Lung (tissue), 12 donors: ENCODE measurements around the gene MYG1. TPM values are rescaled to one million over a fixed set of nuclear protein-coding genes. Genes with fewer than 3 reads are reported as not detected.

ENCODE experiments used
- ATAC-seq: fragments of 200-7000 bp; cut with Tn5 transposase; one replicate; pipeline ENCODE4 v1.9.1; 2020; ENCODE audit warnings: moderate number of reproducible peaks; ENCODE audit not compliant: insufficient read depth, low FRiP score
- DNase-seq, 3 donors: peaks; one replicate each; pipeline ENCODE4 v3.0.0-alpha.2; 2013 to 2017
- H3K27ac ChIP-seq, 2 donors: one replicate each; pipeline ENCODE4 v1.5.1; 2013; ENCODE audit warnings: mild to moderate bottlenecking in 2 of 2, moderate library complexity in 2 of 2, control low read depth in 1 of 2, inconsistent platforms in 1 of 2, low read depth in 1 of 2, low read length in 1 of 2
- H3K27me3 ChIP-seq, 3 donors: one replicate each; pipeline ENCODE4 v1.5.1; 2013; ENCODE audit warnings: low read length in 2 of 3; ENCODE audit not compliant: control insufficient read depth in 3 of 3, insufficient read depth in 3 of 3
- H3K36me3 ChIP-seq, 4 donors: one replicate each; pipeline ENCODE4 v1.5.1; 2013; ENCODE audit warnings: low read length in 4 of 4, mild to moderate bottlenecking in 1 of 4, moderate library complexity in 1 of 4; ENCODE audit not compliant: control insufficient read depth in 4 of 4, insufficient read depth in 4 of 4
- H3K4me1 ChIP-seq, 5 donors: one replicate each; pipeline ENCODE4 v1.5.1; 2013; ENCODE audit warnings: low read length in 5 of 5, mild to moderate bottlenecking in 2 of 5, moderate library complexity in 1 of 5; ENCODE audit not compliant: control insufficient read depth in 5 of 5, insufficient read depth in 5 of 5
- H3K4me3 ChIP-seq: one replicate; pipeline ENCODE4 v1.5.1; 2013; ENCODE audit warnings: mild to moderate bottlenecking, control low read depth, moderate library complexity
- H3K9ac ChIP-seq, 2 donors: one replicate each; pipeline ENCODE4 v1.5.1; 2013; ENCODE audit warnings: low read length in 2 of 2, control low read depth in 1 of 2; ENCODE audit not compliant: insufficient read depth in 1 of 2
- H3K9me3 ChIP-seq, 4 donors: one replicate each; pipeline ENCODE4 v1.5.1; 2013; ENCODE audit warnings: low read length in 3 of 4, mild to moderate bottlenecking in 1 of 4, moderate library complexity in 1 of 4; ENCODE audit not compliant: control insufficient read depth in 4 of 4, insufficient read depth in 3 of 4
- WGBS, 2 donors: extraction: QIAGEN DNeasy Blood & Tissue Kit; methylation state at CpG; one replicate each; pipeline ENCODE4 v1.1.7; 2013; 5-methylcytosine and 5-hydroxymethylcytosine counted together
- polyA plus RNA-seq, 2 donors: library from polyadenylated mRNA; stranded (reverse); fragments of 200-250 nt; gene quantifications; one replicate each; pipeline ENCODE4 v1.2.1, GENCODE V29; 2013
- total RNA-seq, 2 donors: library from RNA; depleted of rRNA in 1 of 2; stranded (reverse); fragments of >200 nt in 1 of 2; gene quantifications; one replicate each; pipeline ENCODE4 v1.2.1, GENCODE V29; 2014 to 2021
- TF ChIP-seq, protein P1 (sequence below): IDR thresholded peaks from 2 replicates; pipeline ENCODE4 v1.5.1; 2012; ENCODE audit warnings: mild to moderate bottlenecking; ENCODE audit errors: control extremely low read depth, extremely low read depth
- donor health status: control.
- donor health status: control.
- donor health status: Bipolar disorder and iron deficiency.
- donor health status: healthy.
- donor health status: DM: yes; HTN: yes; CAD: no.

Gene MYG1
- total and polyA plus RNA-seq, 4 donors = 22.1 to 88.9 (median 59.8) TPM

GRCh38 chr12:53268630-53269562 is 30.6 kb upstream of the MYG1 start:
- DNase-seq (no peak), ATAC-seq (no peak)
- H3K4me3 ChIP-seq = no peak overlapping the region
- H3K27ac ChIP-seq = no peak overlapping the region
- H3K9me3 ChIP-seq = no peaks in the 10 kb centered on the region
- H3K36me3 ChIP-seq = peaks cover 0 to 3% (median 0%) of the 10 kb centered on the region in 4 donors
- H3K27me3 ChIP-seq = no peaks in the 10 kb centered on the region
- 59 to 60% methylated on average over 20 of the region's 20 CpGs for WGBS, 2 donors
- peak overlapping the region; percentile 33 to 82 for H3K9ac ChIP-seq
- peaks cover 0 to 24% (median 3%) of the 10 kb centered on the region in 5 donors for H3K4me1 ChIP-seq
- TF ChIP-seq, protein P1, sequence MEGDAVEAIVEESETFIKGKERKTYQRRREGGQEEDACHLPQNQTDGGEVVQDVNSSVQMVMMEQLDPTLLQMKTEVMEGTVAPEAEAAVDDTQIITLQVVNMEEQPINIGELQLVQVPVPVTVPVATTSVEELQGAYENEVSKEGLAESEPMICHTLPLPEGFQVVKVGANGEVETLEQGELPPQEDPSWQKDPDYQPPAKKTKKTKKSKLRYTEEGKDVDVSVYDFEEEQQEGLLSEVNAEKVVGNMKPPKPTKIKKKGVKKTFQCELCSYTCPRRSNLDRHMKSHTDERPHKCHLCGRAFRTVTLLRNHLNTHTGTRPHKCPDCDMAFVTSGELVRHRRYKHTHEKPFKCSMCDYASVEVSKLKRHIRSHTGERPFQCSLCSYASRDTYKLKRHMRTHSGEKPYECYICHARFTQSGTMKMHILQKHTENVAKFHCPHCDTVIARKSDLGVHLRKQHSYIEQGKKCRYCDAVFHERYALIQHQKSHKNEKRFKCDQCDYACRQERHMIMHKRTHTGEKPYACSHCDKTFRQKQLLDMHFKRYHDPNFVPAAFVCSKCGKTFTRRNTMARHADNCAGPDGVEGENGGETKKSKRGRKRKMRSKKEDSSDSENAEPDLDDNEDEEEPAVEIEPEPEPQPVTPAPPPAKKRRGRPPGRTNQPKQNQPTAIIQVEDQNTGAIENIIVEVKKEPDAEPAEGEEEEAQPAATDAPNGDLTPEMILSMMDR = no peak

DNA sequence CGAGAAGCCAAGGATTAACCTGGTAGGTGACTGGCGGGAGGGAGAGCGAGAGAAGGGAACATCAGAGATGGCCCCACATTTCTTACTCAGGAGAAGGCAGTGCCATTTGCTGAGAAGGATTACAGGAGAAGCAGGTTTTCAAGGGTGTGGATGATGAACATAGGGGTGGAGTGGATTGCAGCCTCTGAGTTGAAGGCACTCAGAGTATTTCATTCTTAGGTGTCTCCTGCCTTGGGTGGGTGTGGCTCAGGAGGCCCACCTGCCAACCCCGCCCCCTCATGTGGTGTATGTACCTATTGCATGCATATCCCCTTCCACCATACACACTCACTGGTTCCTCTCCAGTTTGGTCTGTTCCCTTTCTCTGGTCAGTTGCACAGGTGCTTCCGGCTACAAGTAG is 25.1 kb upstream of the MYG1 start:
- no peaks in the 10 kb centered on the region for H3K9me3 ChIP-seq
- DNase-seq = no peak
- WGBS, 2 donors = 92 to 99% methylated on average over 5 of the region's 5 CpGs
- H3K27ac ChIP-seq = no peak overlapping the region
- peaks cover 0 to 14% (median 4%) of the 10 kb centered on the region in 4 donors for H3K36me3 ChIP-seq
- H3K27me3 ChIP-seq = no peaks in the 10 kb centered on the region
- no peak overlapping the region for H3K9ac ChIP-seq
- TF ChIP-seq, protein P1 = no peak
- H3K4me1 ChIP-seq = peaks cover 0 to 12% (median 0%) of the 10 kb centered on the region in 5 donors
- ATAC-seq = no peak
- H3K4me3 ChIP-seq = no peak overlapping the region

DNA sequence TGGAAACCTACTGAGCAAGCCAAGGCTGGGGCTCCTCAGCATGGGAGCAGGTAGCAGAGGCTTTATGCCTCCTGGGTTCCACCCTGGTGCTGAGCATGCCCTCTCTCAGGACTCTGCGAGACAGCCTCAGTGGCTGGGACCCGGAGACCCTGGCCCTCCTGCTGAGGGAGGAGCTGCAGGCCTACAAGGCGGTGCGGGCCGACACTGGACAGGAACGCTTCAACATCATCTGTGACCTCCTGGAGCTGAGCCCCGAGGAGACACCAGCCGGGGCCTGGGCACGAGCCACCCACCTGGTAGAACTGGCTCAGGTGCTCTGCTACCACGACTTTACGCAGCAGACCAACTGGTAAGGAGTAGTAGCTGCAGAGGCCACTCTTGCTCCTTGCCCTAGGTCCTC is 23.0 kb upstream of the MYG1 start:
- Histone ChIP-seq H3K27me3 (no peaks in the 10 kb centered on the region), H3K4me1 (no peaks in the 10 kb centered on the region), H3K9ac (no peak overlapping the region), H3K36me3 (peaks cover 0 to 14% (median 4%) of the 10 kb centered on the region in 4 donors), H3K27ac (no peak overlapping the region), H3K4me3 (no peak overlapping the region), H3K9me3 (no peaks in the 10 kb centered on the region)
- TF ChIP-seq, protein P1 = no peak
- ATAC-seq (no peak), DNase-seq (no peak)
- 93% methylated on average over 11 of the region's 11 CpGs for WGBS, 2 donors
